ENCODE results near the gene STIM2. TPM values are rescaled to one million over a fixed set of nuclear protein-coding genes. Genes with fewer than 3 reads are reported as not detected.

Gene STIM2
- total RNA-seq, 2 donors from 2014 or later: 34.4 to 44.2 TPM

- Histone ChIP-seq H3K4me1 (replicated peaks) (peaks cover 9% of the 10 kb centered on the region), H3K27ac (peak overlapping the region in 1 of 2 donors; percentile 35), H3K36me3 (no peaks in the 10 kb centered on the region), H3K27me3 (replicated peaks; ENCODE audit: insufficient read depth) (no peaks in the 10 kb centered on the region), H3K4me3 (no peak overlapping the region), H3K9me3 (no peaks in the 10 kb centered on the region)
- WGBS: 19% methylated on average over 3 of the region's 3 CpGs
- TF ChIP-seq POLR2A (IDR thresholded peaks at IDR 0.05): no peak
- TF ChIP-seq POLR2AphosphoS5 (IDR thresholded peaks at IDR 0.05): no peak
- TF ChIP-seq CTCF (IDR thresholded peaks at IDR 0.05): no peak
- intact Hi-C loops (cut with DNase I): no loop called here
- DNase-seq (ENCODE audit: low spot score): no peak
These were observed 132.9 kb downstream of the STIM2 start for GRCh38 chr4:26993539-26993938.

- Histone ChIP-seq H3K4me1 (replicated peaks) (peaks cover 9% of the 10 kb centered on the region), H3K27ac (peak overlapping the region in 1 of 2 donors; percentile 35), H3K4me3 (no peak overlapping the region), H3K9me3 (no peaks in the 10 kb centered on the region), H3K27me3 (replicated peaks; ENCODE audit: insufficient read depth) (no peaks in the 10 kb centered on the region), H3K36me3 (no peaks in the 10 kb centered on the region)
- TF ChIP-seq CTCF (IDR thresholded peaks at IDR 0.05) (no peak), POLR2AphosphoS5 (IDR thresholded peaks at IDR 0.05) (no peak), POLR2A (IDR thresholded peaks at IDR 0.05) (no peak)
- intact Hi-C loops (cut with DNase I): no loop called here
- 32% methylated on average over 3 of the region's 3 CpGs for WGBS
- no peak for DNase-seq (ENCODE audit: low spot score)
These were observed 133.3 kb downstream of the STIM2 start for GRCh38 chr4:26993967-26994366.

GRCh38 chr4:26995316-26995715 is 134.7 kb downstream of the STIM2 start:
- H3K9me3 ChIP-seq: no peaks in the 10 kb centered on the region
- intact Hi-C loops (cut with DNase I): no loop called here
- WGBS: 89% methylated on average over 2 of the region's 2 CpGs
- TF ChIP-seq POLR2A (IDR thresholded peaks at IDR 0.05) (no peak), CTCF (IDR thresholded peaks at IDR 0.05) (no peak), POLR2AphosphoS5 (IDR thresholded peaks at IDR 0.05) (no peak)
- no peak overlapping the region for H3K27ac ChIP-seq
- DNase-seq (ENCODE audit: low spot score): no peak
- H3K27me3 ChIP-seq (replicated peaks; ENCODE audit: insufficient read depth): no peaks in the 10 kb centered on the region
- H3K36me3 ChIP-seq: no peaks in the 10 kb centered on the region
- peaks cover 9% of the 10 kb centered on the region for H3K4me1 ChIP-seq (replicated peaks)
- H3K4me3 ChIP-seq: no peak overlapping the region

GRCh38 chr4:26996745-26997144 is 136.1 kb downstream of the STIM2 start:
- Histone ChIP-seq H3K36me3 (no peaks in the 10 kb centered on the region), H3K27ac (no peak overlapping the region), H3K4me3 (no peak overlapping the region), H3K4me1 (replicated peaks) (peaks cover 9% of the 10 kb centered on the region), H3K27me3 (replicated peaks; ENCODE audit: insufficient read depth) (no peaks in the 10 kb centered on the region), H3K9me3 (no peaks in the 10 kb centered on the region)
- DNase-seq (ENCODE audit: low spot score): no peak
- intact Hi-C loops (cut with DNase I): no loop called here
- no peak for TF ChIP-seq POLR2AphosphoS5 (IDR thresholded peaks at IDR 0.05)
- no peak for TF ChIP-seq CTCF (IDR thresholded peaks at IDR 0.05)
- TF ChIP-seq POLR2A (IDR thresholded peaks at IDR 0.05): no peak

GRCh38 chr4:26999689-27000088 is 139.0 kb downstream of the STIM2 start:
- Histone ChIP-seq H3K4me3 (no peak overlapping the region), H3K27ac (no peak overlapping the region), H3K27me3 (replicated peaks; ENCODE audit: insufficient read depth) (no peaks in the 10 kb centered on the region), H3K4me1 (replicated peaks) (no peaks in the 10 kb centered on the region), H3K36me3 (no peaks in the 10 kb centered on the region), H3K9me3 (no peaks in the 10 kb centered on the region)
- DNase-seq (ENCODE audit: low spot score): no peak
- intact Hi-C loops (cut with DNase I): no loop called here
- TF ChIP-seq POLR2A (IDR thresholded peaks at IDR 0.05) (no peak), POLR2AphosphoS5 (IDR thresholded peaks at IDR 0.05) (no peak), CTCF (IDR thresholded peaks at IDR 0.05) (no peak)

Data from prostate gland (tissue), 2 donors.